SK-N-SH treated with all-trans-retinoic acid at 6 μM for 48 hours (cell line): ENCODE data around the gene CEP350.

Experiments used
- ATAC-seq: fragments of 200-7000 bp; cut with Tn5 transposase; 3 replicates; pipeline ENCODE4 v1.9.1; 2020; ENCODE audit warnings: mild to moderate bottlenecking, moderate library complexity
- ARNTL ChIP-seq: fragments of 450-650 bp; formaldehyde crosslinking; IDR thresholded peaks from 2 replicates; pipeline ENCODE4 v1.5.0; 2020; ENCODE audit warnings: low read depth, mild to moderate bottlenecking, moderate library complexity, borderline replicate concordance
- BACH2 ChIP-seq: fragments of 250-450 bp; sonication (Bioruptor Pico); IDR thresholded peaks from 2 replicates; pipeline ENCODE4 v1.9.0; 2021; ENCODE audit warnings: mild to moderate bottlenecking, borderline replicate concordance
- CSDC2 ChIP-seq: fragments of 250-450 bp; sonication (Bioruptor Pico); IDR thresholded peaks from 2 replicates; pipeline ENCODE4 v1.5.0; 2020; ENCODE audit warnings: mild to moderate bottlenecking, moderate library complexity
- ESRRG ChIP-seq: fragments of 250-450 bp; sonication (Bioruptor Pico); IDR thresholded peaks from 2 replicates; pipeline ENCODE4 v1.6.1; 2021; ENCODE audit warnings: mild to moderate bottlenecking
- GLIS3 ChIP-seq: fragments of 250-450 bp; sonication (Bioruptor Pico); IDR thresholded peaks from 2 replicates; pipeline ENCODE4 v1.5.0; 2020; ENCODE audit warnings: mild to moderate bottlenecking, moderate library complexity
- ISL1 ChIP-seq: fragments of 250-450 bp; sonication (Bioruptor Pico); IDR thresholded peaks from 2 replicates; pipeline ENCODE4 v2.1.2; 2022; ENCODE audit warnings: mild to moderate bottlenecking, moderate library complexity
- OSR1 ChIP-seq: fragments of 250-450 bp; sonication (Bioruptor Pico); IDR thresholded peaks from 2 replicates; pipeline ENCODE4 v1.8.0; 2022; ENCODE audit warnings: moderate library complexity, mild to moderate bottlenecking, inconsistent platforms
- PATZ1 ChIP-seq: fragments of 250-450 bp; sonication (Bioruptor Pico); IDR thresholded peaks from 2 replicates; pipeline ENCODE4 v1.8.0; 2020; ENCODE audit warnings: mild to moderate bottlenecking, moderate library complexity, borderline replicate concordance
- PPARA ChIP-seq: fragments of 250-450 bp; sonication (Bioruptor Pico); IDR thresholded peaks from 2 replicates; pipeline ENCODE4 v1.5.0; 2020; ENCODE audit warnings: mild to moderate bottlenecking, borderline replicate concordance
- SNAI2 ChIP-seq: fragments of 250-450 bp; sonication (Bioruptor Pico); IDR thresholded peaks from 2 replicates; pipeline ENCODE4 v1.5.0; 2020; ENCODE audit warnings: mild to moderate bottlenecking, moderate library complexity
- TCF4 ChIP-seq: fragments of 250-450 bp; sonication (Bioruptor Pico); IDR thresholded peaks from 2 replicates; pipeline ENCODE4 v1.8.0; 2021; ENCODE audit warnings: mild to moderate bottlenecking, moderate library complexity, borderline replicate concordance
- TOX ChIP-seq: fragments of 250-450 bp; sonication (Bioruptor Pico); IDR thresholded peaks from 2 replicates; pipeline ENCODE4 v1.8.0; 2021; ENCODE audit warnings: mild to moderate bottlenecking, moderate library complexity, borderline replicate concordance
- TSHZ2 ChIP-seq: fragments of 250-450 bp; sonication (Bioruptor Pico); IDR thresholded peaks from 2 replicates; pipeline ENCODE4 v1.5.0; 2020; ENCODE audit warnings: mild to moderate bottlenecking, moderate library complexity
- ZC3H10 ChIP-seq: fragments of 250-450 bp; sonication (Bioruptor Pico); IDR thresholded peaks from 2 replicates; pipeline ENCODE4 v1.5.1; 2021; ENCODE audit warnings: mild to moderate bottlenecking, moderate library complexity
- ZFP3 ChIP-seq: fragments of 250-450 bp; sonication (Bioruptor Pico); IDR thresholded peaks from 2 replicates; pipeline ENCODE4 v1.5.0; 2020; ENCODE audit warnings: mild to moderate bottlenecking, moderate library complexity
- ZFP30 ChIP-seq: fragments of 450-650 bp; formaldehyde crosslinking; IDR thresholded peaks from 2 replicates; pipeline ENCODE4 v1.5.0; 2022; ENCODE audit warnings: mild to moderate bottlenecking, moderate library complexity
- ZNF565 ChIP-seq: fragments of 450-650 bp; formaldehyde crosslinking; conservative IDR thresholded peaks from 2 replicates; pipeline ENCODE4 v1.5.0; 2020; ENCODE audit warnings: low read depth, mild to moderate bottlenecking, moderate library complexity
- ZNF70 ChIP-seq: fragments of 450-650 bp; formaldehyde crosslinking; IDR thresholded peaks from 2 replicates; pipeline ENCODE4 v1.5.0; 2020; ENCODE audit warnings: mild to moderate bottlenecking, moderate library complexity
- ZNF8 ChIP-seq: fragments of 450-650 bp; formaldehyde crosslinking; IDR thresholded peaks from 2 replicates; pipeline ENCODE4 v1.5.0; 2020; ENCODE audit warnings: mild to moderate bottlenecking, moderate library complexity
- TF ChIP-seq, protein P1 (sequence below): fragments of 250-450 bp; sonication (Bioruptor Pico); IDR thresholded peaks from 2 replicates; pipeline ENCODE4 v1.5.1; 2021; ENCODE audit warnings: mild to moderate bottlenecking, moderate library complexity
- TF ChIP-seq, protein P2 (sequence below): fragments of 250-450 bp; sonication (Bioruptor Pico); IDR thresholded peaks from 2 replicates; pipeline ENCODE4 v1.8.0; 2021; ENCODE audit warnings: low read depth, mild to moderate bottlenecking, moderate library complexity, borderline replicate concordance

CEP350 gene

GRCh38 chr1:180080439-180080838 lies 125.8 kb downstream of the CEP350 start:
- no peak for ATAC-seq
- TF ChIP-seq BACH2 (CRISPR knock-in tag), result no peak
- no peak for TF ChIP-seq CSDC2 (CRISPR knock-in tag)
- TF ChIP-seq ZNF8 (CRISPR knock-in tag), result no peak
- TF ChIP-seq SNAI2, result no peak
- no peak for TF ChIP-seq ZFP30 (CRISPR knock-in tag)
- TF ChIP-seq TOX (CRISPR knock-in tag), result no peak
- no peak for TF ChIP-seq GLIS3
- TF ChIP-seq ZNF70 (CRISPR knock-in tag), result no peak
- no peak for TF ChIP-seq ISL1 (CRISPR knock-in tag)
- TF ChIP-seq, protein P1, sequence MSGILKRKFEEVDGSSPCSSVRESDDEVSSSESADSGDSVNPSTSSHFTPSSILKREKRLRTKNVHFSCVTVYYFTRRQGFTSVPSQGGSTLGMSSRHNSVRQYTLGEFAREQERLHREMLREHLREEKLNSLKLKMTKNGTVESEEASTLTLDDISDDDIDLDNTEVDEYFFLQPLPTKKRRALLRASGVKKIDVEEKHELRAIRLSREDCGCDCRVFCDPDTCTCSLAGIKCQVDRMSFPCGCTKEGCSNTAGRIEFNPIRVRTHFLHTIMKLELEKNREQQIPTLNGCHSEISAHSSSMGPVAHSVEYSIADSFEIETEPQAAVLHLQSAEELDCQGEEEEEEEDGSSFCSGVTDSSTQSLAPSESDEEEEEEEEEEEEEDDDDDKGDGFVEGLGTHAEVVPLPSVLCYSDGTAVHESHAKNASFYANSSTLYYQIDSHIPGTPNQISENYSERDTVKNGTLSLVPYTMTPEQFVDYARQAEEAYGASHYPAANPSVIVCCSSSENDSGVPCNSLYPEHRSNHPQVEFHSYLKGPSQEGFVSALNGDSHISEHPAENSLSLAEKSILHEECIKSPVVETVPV (CRISPR knock-in tag), result no peak
- TF ChIP-seq TCF4 (CRISPR knock-in tag), result no peak
- TF ChIP-seq TSHZ2 (CRISPR knock-in tag), result no peak
- TF ChIP-seq ESRRG, result no peak
- TF ChIP-seq ARNTL (CRISPR knock-in tag), result no peak
- no peak for TF ChIP-seq PATZ1 (CRISPR knock-in tag)
- TF ChIP-seq OSR1 (CRISPR knock-in tag), result no peak

GRCh38 chr1:180081474-180081873 lies 126.9 kb downstream of the CEP350 start:
- TF ChIP-seq, protein P2, sequence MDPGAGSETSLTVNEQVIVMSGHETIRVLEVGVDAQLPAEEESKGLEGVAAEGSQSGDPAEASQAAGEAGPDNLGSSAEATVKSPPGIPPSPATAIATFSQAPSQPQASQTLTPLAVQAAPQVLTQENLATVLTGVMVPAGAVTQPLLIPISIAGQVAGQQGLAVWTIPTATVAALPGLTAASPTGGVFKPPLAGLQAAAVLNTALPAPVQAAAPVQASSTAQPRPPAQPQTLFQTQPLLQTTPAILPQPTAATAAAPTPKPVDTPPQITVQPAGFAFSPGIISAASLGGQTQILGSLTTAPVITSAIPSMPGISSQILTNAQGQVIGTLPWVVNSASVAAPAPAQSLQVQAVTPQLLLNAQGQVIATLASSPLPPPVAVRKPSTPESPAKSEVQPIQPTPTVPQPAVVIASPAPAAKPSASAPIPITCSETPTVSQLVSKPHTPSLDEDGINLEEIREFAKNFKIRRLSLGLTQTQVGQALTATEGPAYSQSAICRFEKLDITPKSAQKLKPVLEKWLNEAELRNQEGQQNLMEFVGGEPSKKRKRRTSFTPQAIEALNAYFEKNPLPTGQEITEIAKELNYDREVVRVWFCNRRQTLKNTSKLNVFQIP, result no peak
- TF ChIP-seq TCF4 (CRISPR knock-in tag), result no peak
- no peak for ATAC-seq

DNA sequence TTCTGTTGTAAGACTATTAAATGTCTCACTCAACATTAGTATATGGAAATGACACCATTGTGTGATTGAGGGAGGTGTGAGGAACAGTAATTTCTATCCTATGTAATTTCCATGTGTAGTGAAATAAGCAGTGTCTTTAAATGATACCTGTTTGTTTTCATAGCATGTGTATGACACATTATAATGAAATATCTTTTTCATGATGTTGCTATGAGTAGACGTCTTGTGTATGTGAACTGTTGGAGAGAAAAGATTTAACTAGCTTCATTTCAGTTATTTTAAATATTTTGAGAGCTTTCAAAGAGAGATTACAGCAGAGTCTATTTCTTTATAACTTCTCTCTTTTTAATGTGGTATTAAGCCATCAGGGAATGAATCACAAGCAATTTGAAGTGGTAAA lies 128.6 kb downstream of the CEP350 start:
- ATAC-seq, result no peak
- TF ChIP-seq TSHZ2 (CRISPR knock-in tag) (no peak), PATZ1 (CRISPR knock-in tag) (no peak), ZNF70 (CRISPR knock-in tag) (no peak), BACH2 (CRISPR knock-in tag) (no peak), ZFP3 (no peak), GLIS3 (no peak), ZC3H10 (CRISPR knock-in tag) (no peak), TOX (CRISPR knock-in tag) (no peak), CSDC2 (CRISPR knock-in tag) (no peak), ZNF565 (CRISPR knock-in tag) (no peak), ESRRG (no peak), PPARA (CRISPR knock-in tag) (no peak), ZFP30 (CRISPR knock-in tag) (no peak), OSR1 (CRISPR knock-in tag) (no peak), TCF4 (CRISPR knock-in tag) (no peak), ARNTL (CRISPR knock-in tag) (no peak)
- TF ChIP-seq, protein P2, result no peak
- TF ChIP-seq, protein P1 (CRISPR knock-in tag), result no peak
